Pancreas (tissue), 10 donors: Measurements from ENCODE around the gene PODXL2. TPM values are rescaled to one million over a fixed set of nuclear protein-coding genes. Genes with fewer than 3 reads are reported as not detected.
A peak's percentile ranks its signal among the peaks of the same experiment; 100 is the strongest.
"Not testable (repeated sequence)": the region's sequence is repeated elsewhere in the genome, so short reads cannot be mapped to it uniquely, and the experiment has no call there.

Experiments
- ATAC-seq, 4 donors: fragments of 200-7000 bp; cut with Tn5 transposase; one replicate each; pipeline versions ENCODE4 v1.8.0 to v1.9.1; 2020; ENCODE audit warnings: mild to moderate bottlenecking in 4 of 4, moderate library complexity in 4 of 4
- DNase-seq, 6 donors: peaks; one replicate each; pipeline ENCODE4 v3.0.0-alpha.2; 2020
- FAIRE-seq: peaks from 2 replicates; lab custom pipeline; 2012; peaks lifted over from hg19 to GRCh38; lab: Jason Lieb, UNC
- H3K27ac ChIP-seq, 4 donors: fragments of 200-600 bp; sonication (generic); 1 replicate in 3 of 4; 2 replicates in 1 of 4; pipeline versions ENCODE4 v1.5.0 to v1.8.0; 2020
- H3K27me3 ChIP-seq, 4 donors: fragments of 200-600 bp; one replicate each; pipeline ENCODE4 v1.8.0; 2021
- H3K36me3 ChIP-seq, 3 donors: fragments of 200-600 bp; sonication (generic) in 1 of 3; one replicate each; pipeline versions ENCODE4 v1.5.0 to v1.8.0; 2020 to 2021
- H3K4me1 ChIP-seq, 3 donors: fragments of 200-600 bp; one replicate each; pipeline ENCODE4 v1.8.0; 2021
- H3K4me3 ChIP-seq, 4 donors: fragments of 200-600 bp; sonication (generic) in 2 of 4; one replicate each; pipeline versions ENCODE4 v1.5.0 to v1.8.0; 2020 to 2021
- H3K9me3 ChIP-seq, 4 donors: fragments of 200-600 bp; one replicate each; pipeline ENCODE4 v1.8.0; 2021
- WGBS, 2 donors: extraction: QIAGEN DNeasy Blood & Tissue Kit; methylation state at CpG; one replicate each; pipeline ENCODE4 v1.1.7; 2013; 5-methylcytosine and 5-hydroxymethylcytosine counted together
- intact Hi-C, 3 donors: fragments of 100-400 bp; cut with DNase I; formaldehyde crosslinking; loops; one replicate each; pipeline versions ENCODE4 v1.11.1 to v1.14.2; 2022
- polyA plus RNA-seq, 2 donors: library from polyadenylated mRNA; stranded (reverse); fragments of 200-250 nt; gene quantifications; one replicate each; pipeline ENCODE4 v1.2.3, GENCODE V29; 2013
- total RNA-seq, 6 donors: library from RNA; stranded (reverse); fragmentation: NEBNext Ultra II Directional in 4 of 6; extraction: Animal tissue kit (Norgen Biotek cat#: 25700) in 4 of 6; gene quantifications; one replicate each; pipeline versions ENCODE4 v1.2.1 to v1.2.4, GENCODE V29; 2021 to 2023
- TF ChIP-seq, protein P1 (sequence below), 4 donors: fragments of 200-600 bp; sonication (generic) in 3 of 4; IDR thresholded peaks; one replicate each; pipeline versions ENCODE4 v1.5.0 to v1.8.0; 2021; ENCODE audit warnings: antibody characterized with exemption in 4 of 4
- donor health status: healthy with polysubstance abuse.
- donor health status: DM: no; HTN: no; CAD: no; lungs with moderate emphysema.
- donor health status: DM: no; HTN: no; CAD: no.
- donor health status: control.
- donor health status: control.
- donor health status: Bipolar disorder and iron deficiency.
- donor health status: DM: yes; HTN: yes; CAD: no.
- donor health status: DM: no; HTN: no; CAD: no.
- donor health status: DM: no; HTN: no; CAD: no.
- donor health status: DM: yes; HTN: yes; CAD: no.

Gene PODXL2
- total and polyA plus RNA-seq, 8 donors = 2.5 to 18.1 (median 5.7) TPM

DNA sequence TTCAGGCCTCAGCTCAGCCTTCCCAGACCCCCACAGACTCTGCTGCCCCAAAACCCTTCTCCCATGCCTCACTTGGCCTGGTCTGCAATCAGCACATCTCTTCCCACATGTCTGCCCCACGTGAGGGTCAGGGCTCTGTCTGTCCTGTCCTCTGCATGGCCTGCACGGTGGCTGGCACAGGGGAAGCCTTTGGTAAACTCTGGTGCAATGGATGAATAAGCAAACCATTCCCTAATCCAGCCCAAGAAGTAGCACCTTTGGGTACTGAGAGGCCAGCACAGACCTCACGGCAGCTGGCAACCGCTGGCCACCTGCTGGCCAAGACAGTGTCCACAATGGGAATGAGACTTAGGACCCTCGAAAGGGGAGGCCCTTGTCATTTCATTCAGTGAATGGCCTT is 71.4 kb downstream of the PODXL2 start:
- TF ChIP-seq, protein P1, sequence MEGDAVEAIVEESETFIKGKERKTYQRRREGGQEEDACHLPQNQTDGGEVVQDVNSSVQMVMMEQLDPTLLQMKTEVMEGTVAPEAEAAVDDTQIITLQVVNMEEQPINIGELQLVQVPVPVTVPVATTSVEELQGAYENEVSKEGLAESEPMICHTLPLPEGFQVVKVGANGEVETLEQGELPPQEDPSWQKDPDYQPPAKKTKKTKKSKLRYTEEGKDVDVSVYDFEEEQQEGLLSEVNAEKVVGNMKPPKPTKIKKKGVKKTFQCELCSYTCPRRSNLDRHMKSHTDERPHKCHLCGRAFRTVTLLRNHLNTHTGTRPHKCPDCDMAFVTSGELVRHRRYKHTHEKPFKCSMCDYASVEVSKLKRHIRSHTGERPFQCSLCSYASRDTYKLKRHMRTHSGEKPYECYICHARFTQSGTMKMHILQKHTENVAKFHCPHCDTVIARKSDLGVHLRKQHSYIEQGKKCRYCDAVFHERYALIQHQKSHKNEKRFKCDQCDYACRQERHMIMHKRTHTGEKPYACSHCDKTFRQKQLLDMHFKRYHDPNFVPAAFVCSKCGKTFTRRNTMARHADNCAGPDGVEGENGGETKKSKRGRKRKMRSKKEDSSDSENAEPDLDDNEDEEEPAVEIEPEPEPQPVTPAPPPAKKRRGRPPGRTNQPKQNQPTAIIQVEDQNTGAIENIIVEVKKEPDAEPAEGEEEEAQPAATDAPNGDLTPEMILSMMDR (IDR thresholded peaks at IDR 0.05) = no peak
- Histone ChIP-seq H3K9me3 (no peaks in the 10 kb centered on the region), H3K27ac (no peak overlapping the region), H3K36me3 (no peaks in the 10 kb centered on the region), H3K27me3 (no peaks in the 10 kb centered on the region), H3K4me1 (peaks cover 14 to 26% (median 19%) of the 10 kb centered on the region in 3 donors), H3K4me3 (no peak overlapping the region)
- WGBS, 2 donors = 80 to 83% methylated on average over 5 of the region's 5 CpGs
- intact Hi-C loops = no loop called here
- FAIRE-seq = no peak
- no peak for ATAC-seq
- peak in 2 of 6 donors; percentile 27 to 37 for DNase-seq

DNA sequence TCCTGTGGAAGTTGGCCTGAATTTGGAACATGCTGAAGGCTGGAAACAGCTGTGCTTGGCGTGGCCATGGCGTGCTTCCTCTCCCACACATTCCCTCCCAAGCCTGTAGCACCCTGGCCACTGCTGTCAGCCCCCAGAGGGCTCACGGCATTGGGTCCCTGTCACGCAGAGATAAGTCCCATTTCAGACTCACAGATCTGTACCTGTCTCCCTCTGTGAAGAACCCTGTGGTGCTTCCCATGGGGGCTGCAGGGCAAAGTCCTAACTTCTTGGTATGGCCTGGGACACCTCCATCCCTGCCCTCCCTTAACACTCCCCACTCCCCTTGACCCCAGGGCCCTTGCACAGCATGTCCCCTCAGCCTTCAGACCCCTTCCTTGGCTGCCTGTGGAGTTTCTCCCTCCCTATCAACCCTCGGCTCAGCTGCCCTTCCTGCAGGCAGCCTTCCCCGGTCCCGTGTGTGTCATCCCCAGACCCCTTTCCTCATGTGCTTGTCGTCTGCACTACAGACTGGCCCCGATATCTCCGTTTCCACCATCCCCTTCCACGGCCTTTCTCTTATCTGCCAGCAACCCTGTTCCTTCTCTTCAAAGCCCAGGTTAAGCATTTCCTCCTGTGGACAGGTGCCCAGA is 72.4 kb downstream of the PODXL2 start:
- Histone ChIP-seq H3K4me1 (peaks cover 14 to 26% (median 19%) of the 10 kb centered on the region in 3 donors), H3K27ac (no peak overlapping the region), H3K9me3 (no peaks in the 10 kb centered on the region), H3K27me3 (no peaks in the 10 kb centered on the region), H3K36me3 (no peaks in the 10 kb centered on the region), H3K4me3 (no peak overlapping the region)
- DNase-seq = peak in 2 of 6 donors; percentile 22 to 38
- intact Hi-C loops = no loop called here
- 79 to 85% methylated on average over 11 of the region's 11 CpGs for WGBS, 2 donors
- no peak for FAIRE-seq
- TF ChIP-seq, protein P1 (IDR thresholded peaks at IDR 0.05) = no peak
- no peak for ATAC-seq

DNA sequence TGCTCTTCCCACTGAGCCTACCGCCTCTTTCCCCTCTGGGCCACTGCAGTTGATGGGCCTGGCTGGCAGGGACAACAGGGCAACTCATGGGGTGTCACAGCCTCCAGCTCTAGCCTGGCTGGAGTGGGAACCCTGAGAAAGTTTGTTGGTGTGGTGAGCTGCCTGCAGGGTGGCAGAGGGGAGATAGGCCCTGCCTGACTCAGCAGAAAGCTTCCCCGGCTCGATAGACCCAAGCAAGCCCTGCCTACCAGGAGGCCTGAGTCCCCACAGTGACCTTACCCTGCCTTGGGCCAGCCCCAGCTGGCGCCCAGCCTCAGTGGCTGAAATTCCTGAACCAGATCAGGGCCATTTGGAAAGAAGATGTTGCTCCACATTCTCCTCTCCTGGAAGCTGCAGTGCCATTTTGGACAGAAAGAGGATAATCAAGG is 73.2 kb downstream of the PODXL2 start:
- Histone ChIP-seq H3K36me3 (no peaks in the 10 kb centered on the region), H3K4me3 (no peak overlapping the region), H3K27me3 (no peaks in the 10 kb centered on the region), H3K4me1 (peaks cover 9 to 20% (median 19%) of the 10 kb centered on the region in 3 donors), H3K27ac (no peak overlapping the region), H3K9me3 (no peaks in the 10 kb centered on the region)
- 53 to 60% methylated on average over 4 of the region's 4 CpGs for WGBS, 2 donors
- intact Hi-C loops = no loop called here
- FAIRE-seq (no peak), DNase-seq (peak in 1 of 6 donors; percentile 44), ATAC-seq (no peak)
- TF ChIP-seq, protein P1 (IDR thresholded peaks at IDR 0.05) = no peak

DNA sequence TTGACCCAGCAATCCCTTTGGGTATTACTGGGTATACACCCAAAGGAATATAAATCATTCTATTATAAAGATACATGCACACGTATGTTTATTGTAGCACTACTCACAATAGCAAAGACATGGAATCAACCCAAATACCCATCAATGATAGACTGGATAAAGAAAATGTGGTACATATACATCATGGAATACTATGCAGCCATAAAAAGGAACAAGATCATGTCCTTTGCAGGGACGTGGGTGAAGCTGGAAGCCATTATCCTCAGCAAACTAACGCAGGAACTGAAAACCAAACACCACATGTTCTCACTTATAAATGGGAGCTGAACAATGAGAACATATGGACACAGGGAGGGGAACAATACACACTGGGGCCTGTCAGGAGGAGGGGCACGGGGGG is 75.9 kb downstream of the PODXL2 start:
- H3K4me1 ChIP-seq, H3K9me3 ChIP-seq, H3K27me3 ChIP-seq, H3K4me3 ChIP-seq, intact Hi-C loops, DNase-seq, ATAC-seq, FAIRE-seq, H3K36me3 ChIP-seq, H3K27ac ChIP-seq: not testable (repeated sequence)
- WGBS, 2 donors = 75 to 87% methylated on average over 4 of the region's 4 CpGs

DNA sequence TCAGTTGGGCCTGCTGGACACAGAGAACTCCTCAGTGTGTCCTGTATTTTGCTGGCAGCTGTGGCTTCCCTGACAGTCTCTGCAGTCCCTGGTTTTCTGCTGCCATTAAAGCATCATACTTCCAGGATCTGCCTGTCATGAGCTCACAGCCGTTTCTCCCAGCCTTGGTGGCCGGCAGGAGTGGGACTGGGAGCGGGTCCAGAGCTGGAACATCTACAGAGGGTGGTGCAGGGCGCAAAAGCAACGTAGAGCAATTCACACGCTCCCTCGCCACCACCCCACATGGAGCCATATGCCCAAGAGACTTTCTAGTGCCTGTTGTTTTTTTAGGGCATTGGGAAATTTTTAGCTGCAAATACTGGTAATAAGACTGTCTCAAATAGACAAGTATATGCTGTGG is 77.3 kb downstream of the PODXL2 start:
- H3K27me3 ChIP-seq = no peaks in the 10 kb centered on the region
- H3K4me3 ChIP-seq = no peak overlapping the region
- DNase-seq (peak in 1 of 6 donors; percentile 38), FAIRE-seq (no peak), ATAC-seq (no peak)
- no peak overlapping the region for H3K27ac ChIP-seq
- intact Hi-C loops = no loop called here
- 73 to 74% methylated on average over 7 of the region's 7 CpGs for WGBS, 2 donors
- no peaks in the 10 kb centered on the region for H3K4me1 ChIP-seq
- TF ChIP-seq, protein P1 (IDR thresholded peaks at IDR 0.05) = no peak
- no peaks in the 10 kb centered on the region for H3K9me3 ChIP-seq
- H3K36me3 ChIP-seq = no peaks in the 10 kb centered on the region
